Retina (tissue), 1 donor: ENCODE results near the gene SLC6A20.
A peak's percentile ranks its signal among the peaks of the same experiment; 100 is the strongest.

Experiments
- DNase-seq: peaks from one replicate; pipeline ENCODE4 v3.0.0-alpha.2; 2016

SLC6A20 gene

DNA sequence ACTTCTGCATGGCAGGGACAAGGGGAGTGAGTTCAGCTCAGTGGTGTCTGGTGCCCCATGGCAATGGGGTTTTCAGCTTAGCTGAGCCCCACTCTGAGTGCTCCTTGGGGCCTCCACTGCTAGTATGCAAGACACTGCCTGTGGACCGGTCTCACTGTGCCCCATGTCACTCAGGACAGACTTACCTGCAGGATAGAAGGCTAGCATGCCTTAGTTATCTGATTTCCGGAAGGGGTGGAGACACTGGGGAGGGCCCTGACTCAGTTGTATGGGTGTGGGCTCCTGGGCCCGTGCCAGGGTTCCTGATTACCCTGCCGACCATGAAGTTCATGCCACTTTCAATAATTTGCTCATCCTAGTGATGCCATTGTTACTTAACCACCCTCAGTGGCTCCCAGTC, 4.3 kb upstream of the SLC6A20 start:
- DNase-seq: no peak

GRCh38 chr3:45799586-45799985, 3.2 kb upstream of the SLC6A20 start:
- DNase-seq: no peak

- no peak for DNase-seq
These were observed 1.7 kb upstream of the SLC6A20 start for GRCh38 chr3:45798034-45798433.

DNA sequence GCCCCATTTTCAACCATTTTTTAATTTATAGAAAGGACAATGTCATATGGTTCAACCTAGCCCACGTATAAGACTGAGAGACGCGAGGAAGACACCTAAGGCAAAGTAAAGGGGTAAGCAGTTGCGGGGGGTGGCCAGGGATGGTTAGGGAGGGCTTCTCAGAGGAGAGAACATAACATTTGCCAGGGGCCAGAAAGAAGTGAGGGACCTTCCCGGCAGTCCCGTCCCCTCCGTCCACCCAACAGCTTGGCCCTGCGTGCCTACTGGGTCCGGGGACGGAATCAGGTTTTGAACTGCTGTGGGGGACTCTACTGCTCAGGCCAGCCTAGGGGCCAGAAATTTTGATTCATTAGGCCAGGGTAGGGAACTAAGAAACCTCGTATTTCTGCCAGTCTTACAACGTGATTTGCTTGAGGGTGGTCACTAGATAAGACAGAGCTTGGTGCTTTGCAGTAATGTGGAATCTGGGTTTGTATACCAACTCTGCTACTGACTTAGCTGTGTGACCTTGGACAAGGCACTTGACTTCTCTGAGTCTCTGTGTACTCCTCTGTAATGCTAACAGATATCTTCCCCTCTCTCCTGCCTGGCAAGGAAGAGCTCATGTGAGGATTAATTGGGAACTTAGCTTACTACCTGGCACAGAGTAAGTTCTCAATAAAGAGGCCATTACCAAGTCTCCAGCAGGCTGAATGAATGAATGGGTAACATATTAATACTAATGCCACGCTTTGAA, 734 bp upstream of the SLC6A20 start:
- DNase-seq: no peak

DNA sequence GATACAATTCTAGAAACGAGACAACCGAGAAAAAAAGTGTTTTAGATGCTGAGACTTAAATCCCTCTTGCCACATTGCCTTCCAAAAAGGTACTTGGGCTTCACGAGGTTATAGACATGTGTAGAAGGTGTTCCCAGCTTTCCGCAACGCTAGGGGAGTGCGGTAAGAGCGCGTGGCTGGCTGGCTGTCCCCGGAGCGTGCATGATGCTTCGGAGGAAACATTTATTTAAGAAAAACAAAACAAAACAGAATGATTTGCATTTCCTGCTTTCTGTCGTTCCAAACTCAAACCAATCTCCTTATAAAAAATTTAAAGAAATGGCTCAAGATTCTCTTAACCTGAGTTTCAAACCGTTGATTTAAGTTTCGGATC, 841 bp downstream of the SLC6A20 start:
- peak; percentile 60 for DNase-seq

- DNase-seq: no peak
These were observed 1.7 kb downstream of the SLC6A20 start for GRCh38 chr3:45794660-45795059.

DNA sequence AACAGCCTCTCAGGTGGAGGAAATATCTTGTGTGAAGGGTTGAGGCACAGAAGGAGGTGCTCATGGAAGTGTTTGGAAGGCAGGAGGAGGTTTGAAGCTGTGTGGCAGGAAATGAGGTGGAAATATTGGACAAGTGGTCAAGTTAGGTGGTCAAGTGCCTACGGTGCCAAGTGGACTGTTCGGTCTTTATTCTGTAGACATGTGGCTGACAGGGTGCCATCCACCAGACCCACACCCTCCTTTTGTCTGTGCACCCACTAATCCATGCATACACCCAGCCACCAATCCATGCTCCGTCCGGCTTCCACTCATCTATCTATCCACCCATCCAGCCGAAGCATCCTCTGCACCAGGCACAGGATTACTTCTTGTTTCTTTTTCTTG, 2.2 kb downstream of the SLC6A20 start:
- DNase-seq: no peak

DNA sequence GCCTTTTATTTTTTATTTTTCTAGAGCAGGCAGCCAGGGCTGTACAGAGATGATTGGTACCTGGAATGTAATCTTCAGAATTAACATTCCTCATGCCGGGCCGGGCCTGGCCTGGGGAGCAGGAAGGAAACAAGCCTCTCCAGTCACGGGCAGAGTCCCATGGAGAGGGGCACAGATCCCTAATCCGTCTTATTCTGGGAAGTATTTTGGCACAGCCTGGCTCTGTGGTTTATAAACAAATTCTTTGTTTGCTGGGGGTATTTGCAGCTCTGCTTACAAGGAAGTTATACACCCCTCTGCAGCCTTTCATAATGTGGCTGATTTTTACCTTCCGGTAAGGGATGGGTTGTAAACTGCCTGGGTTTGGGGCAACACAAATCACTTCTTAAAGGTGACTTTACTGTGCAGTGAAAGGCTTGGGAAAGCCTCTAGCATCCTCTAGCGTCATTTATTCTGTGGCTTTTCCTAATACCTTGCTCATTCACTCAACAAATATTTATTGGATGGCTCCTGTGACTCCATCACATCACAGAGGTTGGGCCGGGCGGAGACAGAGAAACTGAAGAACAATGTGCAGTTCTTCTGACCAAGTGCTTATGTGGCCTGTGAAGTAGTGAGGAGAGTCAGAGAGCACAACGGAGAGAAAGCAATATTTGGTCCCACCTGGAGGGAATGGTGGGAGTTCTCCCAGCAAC, 2.7 kb downstream of the SLC6A20 start:
- no peak for DNase-seq

DNA sequence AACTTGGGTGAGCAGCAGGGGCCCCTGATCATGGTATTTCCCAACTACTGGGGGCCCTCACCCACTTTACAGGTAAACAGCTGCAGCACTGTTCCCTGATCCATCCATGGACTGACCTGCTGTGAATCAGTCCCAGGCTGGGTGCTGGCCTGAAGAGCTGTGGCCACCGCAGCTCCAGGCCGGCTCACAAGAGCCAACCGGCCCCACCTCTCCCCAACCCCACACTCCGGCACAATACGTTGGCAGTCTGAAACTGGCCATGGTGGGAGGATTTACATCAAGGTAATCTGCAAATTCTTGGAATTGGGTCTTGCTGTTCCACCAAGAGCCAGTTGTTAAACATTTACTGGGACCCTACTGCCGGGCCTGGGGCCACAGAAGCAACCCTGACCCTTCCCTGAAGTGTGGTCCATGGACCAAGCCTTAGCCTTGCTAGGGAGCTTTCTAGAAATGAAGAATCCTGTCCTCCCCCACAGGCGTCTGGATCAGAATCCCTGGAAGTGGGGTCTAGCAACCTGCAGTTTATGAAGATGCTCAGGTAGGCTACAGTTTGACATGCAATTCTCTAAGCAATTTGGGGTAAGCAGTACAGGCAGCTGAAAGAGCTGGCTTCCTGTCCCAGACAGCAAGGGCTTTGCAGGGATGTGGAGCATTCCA, 3.7 kb downstream of the SLC6A20 start:
- DNase-seq: no peak

GRCh38 chr3:45792036-45792435, 4.3 kb downstream of the SLC6A20 start:
- DNase-seq: no peak

DNA sequence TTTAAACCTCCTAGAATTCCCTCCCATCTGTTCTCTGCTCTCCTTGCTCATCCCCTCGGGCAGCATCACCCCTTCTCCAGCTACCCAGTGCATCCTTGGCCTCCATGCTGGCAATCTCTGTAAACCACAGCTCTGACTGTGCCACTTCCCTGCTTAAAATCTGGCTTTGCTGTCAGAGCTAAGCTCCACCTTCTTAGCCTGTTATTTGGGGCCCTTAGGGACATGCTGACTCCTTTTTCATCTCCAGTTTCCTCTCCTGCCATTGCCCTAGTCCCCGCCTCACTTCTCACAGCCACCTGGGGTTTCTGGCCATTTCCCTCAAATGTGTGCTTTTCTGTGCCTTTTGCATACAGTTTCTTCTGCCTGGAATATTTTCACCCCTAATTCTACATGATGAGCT, 5.7 kb downstream of the SLC6A20 start:
- DNase-seq: no peak

DNA sequence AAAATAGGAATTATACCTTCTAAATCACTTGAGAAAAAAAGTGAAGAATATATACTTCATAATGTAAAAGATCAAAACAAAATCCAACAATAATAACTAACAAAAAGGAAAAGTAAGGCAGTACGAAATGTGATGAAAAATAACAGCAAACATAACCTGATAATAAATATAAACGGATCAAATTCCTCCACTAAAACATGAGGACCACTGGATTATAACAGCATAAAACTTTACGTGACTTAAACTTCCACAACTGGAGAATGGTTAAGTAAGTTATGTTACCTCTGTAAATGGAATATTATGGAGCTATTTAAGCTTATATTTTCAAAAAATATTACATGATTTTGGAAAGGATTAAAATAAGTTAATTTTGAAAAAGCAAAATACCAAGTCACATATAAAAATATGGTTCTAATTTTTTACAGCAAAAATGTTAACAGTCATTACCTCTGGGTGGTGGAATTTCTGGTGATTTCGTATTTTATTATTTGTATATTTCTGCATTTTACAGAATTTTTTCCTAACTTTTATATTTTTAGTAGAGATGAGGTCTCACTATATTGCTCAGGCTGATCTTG, 7.0 kb downstream of the SLC6A20 start:
- no peak for DNase-seq

DNA sequence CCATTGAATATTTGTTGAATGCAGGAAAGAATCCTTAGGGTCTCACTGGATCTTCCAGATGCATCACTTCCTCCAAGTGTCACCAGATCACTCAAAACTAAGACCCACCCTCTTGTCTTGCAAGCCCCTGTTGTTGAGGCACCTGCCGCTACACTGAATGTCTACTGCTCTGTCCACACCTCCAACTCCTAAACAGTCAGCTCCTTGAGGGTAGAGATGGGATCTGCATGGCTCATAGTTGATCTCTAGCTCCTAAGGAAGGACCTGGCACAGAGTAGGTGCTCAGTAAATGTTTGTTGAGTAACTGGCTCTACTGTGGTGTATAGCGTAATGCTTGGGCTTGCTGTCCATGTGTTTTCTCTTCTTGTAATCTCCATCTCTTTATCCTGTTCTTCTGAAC, 8.8 kb downstream of the SLC6A20 start:
- DNase-seq: no peak

- DNase-seq: no peak
These were observed 9.4 kb downstream of the SLC6A20 start for GRCh38 chr3:45786801-45787495.

GRCh38 chr3:45785605-45786150, 10.7 kb downstream of the SLC6A20 start:
- no peak for DNase-seq

GRCh38 chr3:45783667-45784066, 12.7 kb downstream of the SLC6A20 start:
- no peak for DNase-seq

DNA sequence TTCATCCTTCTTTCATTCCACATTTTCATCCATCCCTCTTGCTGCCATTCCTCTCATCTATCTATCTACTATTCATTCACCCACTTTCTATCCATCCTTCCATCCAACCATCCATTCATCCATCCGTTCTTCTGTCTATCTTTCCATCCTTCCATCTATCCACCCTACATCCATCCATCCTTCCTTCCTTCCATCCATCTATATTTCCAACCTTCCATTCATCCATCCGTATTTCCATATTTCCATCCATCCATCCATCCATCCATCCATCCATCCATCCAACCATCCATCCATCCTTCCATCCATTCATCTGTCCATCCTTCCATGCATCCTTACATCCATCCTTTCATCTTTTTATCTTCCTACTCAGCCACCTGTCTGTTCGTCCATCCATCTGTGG, 14.0 kb downstream of the SLC6A20 start:
- no peak for DNase-seq

- DNase-seq: no peak
These were observed 14.5 kb downstream of the SLC6A20 start for GRCh38 chr3:45781841-45782240.

DNA sequence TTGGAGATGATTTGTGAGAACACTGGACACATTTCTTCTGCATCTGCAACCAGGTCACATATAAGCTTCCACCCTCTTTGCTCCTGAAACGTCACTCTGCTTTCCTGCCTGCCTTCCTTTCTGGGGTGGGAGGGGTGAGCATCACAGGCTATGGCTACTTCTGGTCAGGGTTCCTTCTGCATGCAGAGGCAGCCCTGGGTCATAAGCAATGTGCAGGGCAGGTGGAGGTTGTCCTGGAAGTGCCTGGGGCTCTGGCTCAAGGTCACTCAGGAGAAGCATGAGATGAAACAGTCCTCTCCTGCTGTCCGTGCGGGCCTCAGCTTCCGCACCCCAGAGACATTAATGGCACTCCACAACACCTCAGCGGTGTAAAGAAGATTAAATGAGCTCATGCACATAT, 15.1 kb downstream of the SLC6A20 start:
- no peak for DNase-seq

DNA sequence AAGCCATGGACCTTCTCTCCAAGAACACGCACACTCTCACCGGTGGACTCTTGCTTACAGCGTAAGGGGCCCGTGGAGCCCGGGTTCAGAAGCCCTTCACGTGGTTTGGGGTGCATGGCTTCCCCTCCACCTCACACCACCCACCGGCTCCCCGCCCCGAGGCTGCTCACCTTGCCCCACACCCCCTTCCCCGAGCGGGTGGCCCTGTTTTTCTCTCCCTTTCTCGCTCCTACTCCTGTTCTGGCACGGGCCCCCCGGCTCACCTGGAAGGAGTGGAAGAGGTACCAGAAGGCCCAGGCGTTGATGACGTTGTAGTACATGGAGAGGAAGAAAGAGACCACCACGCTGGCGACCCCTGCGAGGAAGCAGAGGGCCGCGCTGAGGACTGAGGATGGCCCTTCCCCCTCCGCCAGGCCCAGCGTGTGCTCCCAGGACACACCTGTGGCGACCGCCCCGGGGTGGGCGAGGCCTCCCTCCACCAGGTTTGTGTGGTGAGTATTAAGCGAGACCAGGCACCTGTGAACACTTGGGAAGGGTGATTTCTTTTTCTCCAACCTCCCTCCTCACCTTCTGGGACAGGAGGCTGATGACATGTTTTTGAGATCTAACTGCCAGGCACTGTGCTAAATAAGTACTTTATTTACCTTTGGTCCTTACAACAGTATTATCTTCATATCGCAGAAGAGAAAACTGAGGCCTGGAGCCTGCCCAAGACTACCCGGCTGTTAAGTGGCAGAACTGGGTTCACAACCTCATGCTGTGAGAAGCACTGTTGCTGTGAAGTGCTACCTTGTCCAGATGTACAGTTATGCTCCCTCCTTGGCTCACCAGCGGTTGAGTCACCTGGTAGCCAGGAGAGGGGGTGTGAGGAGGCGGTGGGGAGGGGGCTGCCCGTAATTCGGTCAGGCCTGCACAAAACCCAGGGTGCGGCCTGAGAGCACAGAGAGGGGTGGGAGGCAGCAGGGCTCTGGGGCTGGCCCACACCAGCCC, 16.3 kb downstream of the SLC6A20 start:
- no peak for DNase-seq

GRCh38 chr3:45778761-45779201, 17.6 kb downstream of the SLC6A20 start:
- no peak for DNase-seq
